ENCODE results near the gene LY9.
"Not testable (repeated sequence)": the region's sequence is repeated elsewhere in the genome, so short reads cannot be mapped to it uniquely, and the experiment has no call there.

The LY9 gene

GRCh38 chr1:160867651-160868050, 71.7 kb downstream of the LY9 start:
- DNase-seq: not testable (repeated sequence)

DNA sequence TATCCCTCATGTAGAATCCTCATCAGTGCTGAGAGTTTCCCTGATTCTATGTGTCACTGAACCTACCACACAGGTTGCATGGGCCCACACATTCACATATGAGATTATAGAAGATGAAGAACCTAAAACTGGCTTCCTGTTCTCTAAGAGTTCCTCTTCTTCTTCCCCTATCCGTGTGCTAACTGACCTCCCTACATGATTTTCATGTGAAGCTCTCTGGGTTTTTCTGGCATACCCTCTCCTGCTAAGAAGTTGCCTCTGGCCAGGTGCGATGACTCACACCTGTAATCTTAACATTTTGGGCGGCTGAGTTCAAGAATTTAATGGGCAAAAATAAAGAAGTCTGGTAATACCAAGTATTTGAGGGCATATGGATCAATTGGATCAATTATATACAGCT, 72.2 kb downstream of the LY9 start:
- no peak for DNase-seq

GRCh38 chr1:160874935-160875334, 79.0 kb downstream of the LY9 start:
- no peak for DNase-seq

DNA sequence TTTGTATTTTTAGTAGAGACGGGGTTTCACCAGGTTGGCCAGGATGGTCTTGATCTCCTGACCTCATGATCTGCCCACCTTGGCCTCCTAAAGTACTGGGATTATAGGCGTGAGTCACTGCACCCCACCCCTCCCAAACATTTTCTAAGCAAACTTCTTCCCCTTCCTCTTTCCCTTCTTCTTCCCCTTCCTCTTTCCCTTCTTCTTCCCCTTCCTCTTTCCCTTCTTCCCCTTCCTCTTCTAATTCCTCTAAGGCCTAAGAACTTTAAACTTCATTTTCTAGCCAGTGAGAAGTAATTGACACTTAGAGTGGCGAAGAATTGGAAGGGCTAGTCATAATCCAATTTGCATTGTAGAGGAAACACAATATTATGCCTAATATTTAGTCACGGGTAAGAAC, 79.6 kb downstream of the LY9 start:
- DNase-seq: not testable (repeated sequence)

- no peak for DNase-seq
Measured at GRCh38 chr1:160876311-160876710, 80.3 kb downstream of the LY9 start.

- DNase-seq: no peak
Measured at GRCh38 chr1:160877221-160877620, 81.2 kb downstream of the LY9 start.
